ENCODE data around the gene MSRB2.

The MSRB2 gene

DNA sequence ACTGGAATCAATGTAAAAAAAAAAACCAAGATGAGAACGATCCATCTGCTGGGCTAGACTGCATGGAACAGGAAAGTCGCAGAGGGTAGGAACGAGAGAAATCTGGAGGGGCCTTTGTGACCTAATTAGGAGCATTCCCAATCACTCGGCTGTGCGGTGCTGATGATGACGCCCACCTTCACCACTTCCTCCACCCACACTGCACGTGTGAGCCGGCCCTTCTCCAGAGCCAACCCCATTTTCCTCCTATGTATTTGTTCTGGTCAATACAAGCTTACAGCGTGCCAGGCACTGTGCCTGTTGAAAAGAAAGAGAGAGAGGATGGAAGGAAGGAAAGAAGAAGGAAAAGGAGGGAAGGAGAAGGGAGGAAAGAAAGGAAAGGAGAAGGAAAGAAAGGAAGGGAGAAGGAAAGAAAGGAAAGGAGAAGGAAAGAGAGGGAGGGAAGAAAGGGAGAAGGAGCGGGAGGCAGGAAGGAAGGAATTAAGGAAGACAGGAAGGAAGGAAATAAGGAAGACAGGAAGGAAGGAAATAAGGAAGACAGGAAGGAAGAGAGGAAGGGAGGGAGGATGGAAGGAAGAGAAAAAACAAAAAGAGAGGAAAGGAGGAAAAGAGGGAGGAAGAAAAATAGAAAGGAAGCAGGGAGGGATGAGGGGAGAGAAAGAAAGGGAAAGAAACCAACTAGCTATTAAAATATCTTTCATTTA, 61.2 kb downstream of the MSRB2 start:
- no peak overlapping the region for H3K9ac ChIP-seq (ENCODE audit: low read length)
- H3K27ac ChIP-seq (ENCODE audit: low read depth, low read length, poor library complexity, severe bottlenecking) = no peak overlapping the region
- H3K27me3 ChIP-seq (ENCODE audit: insufficient read depth, low read length) = no peaks in the 10 kb centered on the region
- no peaks in the 10 kb centered on the region for H3K9me2 ChIP-seq (ENCODE audit: low read depth, low read length)
- no peak overlapping the region for H3K4me3 ChIP-seq (ENCODE audit: low read depth, low read length, poor library complexity, severe bottlenecking)
- no peaks in the 10 kb centered on the region for H3K9me3 ChIP-seq (ENCODE audit: low read length)
- H3K4me2 ChIP-seq (ENCODE audit: low read length) = no peak overlapping the region
- no peaks in the 10 kb centered on the region for H4K20me1 ChIP-seq (ENCODE audit: insufficient read depth, low read length)
- H3K36me3 ChIP-seq (ENCODE audit: insufficient read depth, low read length) = no peaks in the 10 kb centered on the region
- H3F3A ChIP-seq (ENCODE audit: insufficient read depth, low read length) = no peaks in the 10 kb centered on the region
- H3K79me2 ChIP-seq (ENCODE audit: insufficient read depth, low read length) = no peaks in the 10 kb centered on the region
- H2AFZ ChIP-seq (ENCODE audit: low read length) = no peak overlapping the region
- TF ChIP-seq EZH2 (IDR thresholded peaks at IDR 0.05; ENCODE audit: borderline replicate concordance, low read length) = no peak
- TF ChIP-seq CTCF (IDR thresholded peaks at IDR 0.05; ENCODE audit: low read length) = no peak
- no peaks in the 10 kb centered on the region for H3K4me1 ChIP-seq (ENCODE audit: insufficient read depth, low read length, severe bottlenecking)

- Histone ChIP-seq H3K27ac (ENCODE audit: low read depth, low read length, poor library complexity, severe bottlenecking) (no peak overlapping the region), H3K9me2 (ENCODE audit: low read depth, low read length) (no peaks in the 10 kb centered on the region), H3K27me3 (ENCODE audit: insufficient read depth, low read length) (no peaks in the 10 kb centered on the region), H3K4me3 (ENCODE audit: low read depth, low read length, poor library complexity, severe bottlenecking) (no peak overlapping the region), H4K20me1 (ENCODE audit: insufficient read depth, low read length) (no peaks in the 10 kb centered on the region), H3K4me2 (ENCODE audit: low read length) (no peak overlapping the region), H3F3A (ENCODE audit: insufficient read depth, low read length) (no peaks in the 10 kb centered on the region), H3K79me2 (ENCODE audit: insufficient read depth, low read length) (no peaks in the 10 kb centered on the region), H3K9me3 (ENCODE audit: low read length) (no peaks in the 10 kb centered on the region), H3K36me3 (ENCODE audit: insufficient read depth, low read length) (no peaks in the 10 kb centered on the region), H2AFZ (ENCODE audit: low read length) (no peak overlapping the region), H3K9ac (ENCODE audit: low read length) (no peak overlapping the region), H3K4me1 (ENCODE audit: insufficient read depth, low read length, severe bottlenecking) (no peaks in the 10 kb centered on the region)
- TF ChIP-seq EZH2 (IDR thresholded peaks at IDR 0.05; ENCODE audit: borderline replicate concordance, low read length) (no peak), CTCF (IDR thresholded peaks at IDR 0.05; ENCODE audit: low read length) (no peak)
These were observed 61.9 kb downstream of the MSRB2 start for GRCh38 chr10:23157239-23157681.

GRCh38 chr10:23157691-23158369, 62.5 kb downstream of the MSRB2 start:
- no peaks in the 10 kb centered on the region for H4K20me1 ChIP-seq (ENCODE audit: insufficient read depth, low read length)
- H2AFZ ChIP-seq (ENCODE audit: low read length) = no peak overlapping the region
- no peaks in the 10 kb centered on the region for H3K79me2 ChIP-seq (ENCODE audit: insufficient read depth, low read length)
- no peak overlapping the region for H3K9ac ChIP-seq (ENCODE audit: low read length)
- no peak overlapping the region for H3K4me3 ChIP-seq (ENCODE audit: low read depth, low read length, poor library complexity, severe bottlenecking)
- no peak for TF ChIP-seq EZH2 (IDR thresholded peaks at IDR 0.05; ENCODE audit: borderline replicate concordance, low read length)
- no peak for TF ChIP-seq CTCF (IDR thresholded peaks at IDR 0.05; ENCODE audit: low read length)
- no peaks in the 10 kb centered on the region for H3K4me1 ChIP-seq (ENCODE audit: insufficient read depth, low read length, severe bottlenecking)
- no peak overlapping the region for H3K27ac ChIP-seq (ENCODE audit: low read depth, low read length, poor library complexity, severe bottlenecking)
- H3K27me3 ChIP-seq (ENCODE audit: insufficient read depth, low read length) = no peaks in the 10 kb centered on the region
- 0 out of 2 replicates have a peak overlapping the region, but pooled peaks have one; percentile 10 for H3K4me2 ChIP-seq (ENCODE audit: low read length)
- H3K9me3 ChIP-seq (ENCODE audit: low read length) = no peaks in the 10 kb centered on the region
- no peaks in the 10 kb centered on the region for H3F3A ChIP-seq (ENCODE audit: insufficient read depth, low read length)
- no peaks in the 10 kb centered on the region for H3K9me2 ChIP-seq (ENCODE audit: low read depth, low read length)
- no peaks in the 10 kb centered on the region for H3K36me3 ChIP-seq (ENCODE audit: insufficient read depth, low read length)

All from OCI-LY1 (cell line).